ENCODE measurements around the gene EIF4EBP2. TPM values are rescaled to one million over a fixed set of nuclear protein-coding genes. Genes with fewer than 3 reads are reported as not detected.

EIF4EBP2 gene
- total RNA-seq, 6 experiments from 2014 or later: 32.7 to 51.0 (median 40.3) TPM

DNA sequence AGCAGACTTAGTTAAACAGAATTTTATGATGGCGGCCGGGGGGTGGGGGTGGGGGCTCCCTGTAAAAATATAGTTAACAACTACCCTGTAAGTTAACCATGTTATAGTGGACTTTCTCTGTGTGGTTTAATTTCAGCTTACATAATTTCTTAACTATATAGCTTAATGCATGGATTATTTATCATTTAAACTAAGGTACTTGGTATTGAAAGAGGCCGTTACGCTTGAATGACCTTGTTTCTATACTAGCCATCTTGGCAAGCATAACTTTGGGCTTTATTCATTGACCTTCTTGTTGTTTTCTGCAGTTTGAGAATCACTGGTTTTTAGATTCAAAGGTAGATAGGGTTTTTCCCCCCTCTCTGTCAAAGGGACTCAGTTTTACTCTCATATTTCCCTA, 8.4 kb downstream of the EIF4EBP2 start:
- Mint-ChIP-seq H3K4me1 (ENCODE audit: low read depth) (peaks cover 61% of the 10 kb centered on the region), H3K9me3 (no peaks in the 10 kb centered on the region), H3K27me3 (ENCODE audit: insufficient read depth) (no peaks in the 10 kb centered on the region; the same call in 1 of the 2 replicates), H3K4me3 (no peak overlapping the region), H3K27ac (no peak overlapping the region), H3K36me3 (ENCODE audit: low read depth) (peaks cover 17% of the 10 kb centered on the region)
- TF ChIP-seq, protein P1, sequence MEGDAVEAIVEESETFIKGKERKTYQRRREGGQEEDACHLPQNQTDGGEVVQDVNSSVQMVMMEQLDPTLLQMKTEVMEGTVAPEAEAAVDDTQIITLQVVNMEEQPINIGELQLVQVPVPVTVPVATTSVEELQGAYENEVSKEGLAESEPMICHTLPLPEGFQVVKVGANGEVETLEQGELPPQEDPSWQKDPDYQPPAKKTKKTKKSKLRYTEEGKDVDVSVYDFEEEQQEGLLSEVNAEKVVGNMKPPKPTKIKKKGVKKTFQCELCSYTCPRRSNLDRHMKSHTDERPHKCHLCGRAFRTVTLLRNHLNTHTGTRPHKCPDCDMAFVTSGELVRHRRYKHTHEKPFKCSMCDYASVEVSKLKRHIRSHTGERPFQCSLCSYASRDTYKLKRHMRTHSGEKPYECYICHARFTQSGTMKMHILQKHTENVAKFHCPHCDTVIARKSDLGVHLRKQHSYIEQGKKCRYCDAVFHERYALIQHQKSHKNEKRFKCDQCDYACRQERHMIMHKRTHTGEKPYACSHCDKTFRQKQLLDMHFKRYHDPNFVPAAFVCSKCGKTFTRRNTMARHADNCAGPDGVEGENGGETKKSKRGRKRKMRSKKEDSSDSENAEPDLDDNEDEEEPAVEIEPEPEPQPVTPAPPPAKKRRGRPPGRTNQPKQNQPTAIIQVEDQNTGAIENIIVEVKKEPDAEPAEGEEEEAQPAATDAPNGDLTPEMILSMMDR (IDR thresholded peaks at IDR 0.05): no peak
- DNase-seq: no peak

DNA sequence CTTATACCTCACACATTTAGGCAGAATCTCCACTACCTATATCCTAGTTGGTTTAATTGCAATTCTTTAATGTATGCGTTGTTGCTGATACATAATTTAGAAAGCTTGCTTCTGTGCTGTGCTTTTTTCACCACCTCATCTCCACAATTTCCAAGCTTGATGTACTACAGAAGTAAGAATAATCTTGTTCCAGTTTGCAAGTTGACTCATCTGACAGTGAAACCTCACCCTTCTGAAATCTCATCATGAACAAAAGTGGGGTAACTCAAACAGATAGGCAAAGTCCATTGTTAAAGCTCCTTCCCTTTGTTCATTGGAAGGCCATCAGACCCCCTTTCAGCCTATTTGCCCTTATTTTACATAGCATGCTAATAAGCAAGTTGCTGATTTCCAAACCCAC, 13.6 kb downstream of the EIF4EBP2 start:
- Mint-ChIP-seq H3K36me3 (ENCODE audit: low read depth) (peaks cover 15% of the 10 kb centered on the region), H3K4me1 (ENCODE audit: low read depth) (peaks cover 35% of the 10 kb centered on the region), H3K9me3 (no peaks in the 10 kb centered on the region), H3K27me3 (ENCODE audit: insufficient read depth) (peaks cover 1% of the 10 kb centered on the region; the same call in 1 of the 2 replicates), H3K27ac (peak overlapping the region; percentile 77), H3K4me3 (peak overlapping the region; percentile 43)
- no peak for DNase-seq
- TF ChIP-seq, protein P1 (IDR thresholded peaks at IDR 0.05): no peak

DNA sequence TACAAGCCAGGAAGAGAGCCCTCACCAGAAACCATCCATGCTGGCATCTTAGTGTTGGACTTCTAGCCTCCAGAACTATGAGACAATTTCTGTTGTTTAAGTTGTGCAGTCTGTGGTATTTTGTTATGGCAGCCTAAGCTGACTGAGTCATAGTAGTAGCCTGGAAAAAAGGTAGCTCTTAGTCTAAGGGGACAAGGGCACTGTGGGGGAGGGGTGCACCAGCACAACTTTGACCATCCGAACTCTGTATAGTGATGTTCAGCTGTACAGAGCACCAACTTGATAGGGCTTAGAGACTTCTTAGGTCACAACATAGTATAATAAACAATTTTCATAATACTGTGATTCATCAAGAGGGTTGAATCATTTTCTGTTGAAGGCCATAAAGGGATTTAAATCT, 14.3 kb downstream of the EIF4EBP2 start:
- H3K4me1 Mint-ChIP-seq (ENCODE audit: low read depth): peaks cover 28% of the 10 kb centered on the region
- peaks cover 22% of the 10 kb centered on the region for H3K36me3 Mint-ChIP-seq (ENCODE audit: low read depth)
- H3K27ac Mint-ChIP-seq: peak overlapping the region; percentile 77
- H3K9me3 Mint-ChIP-seq: no peaks in the 10 kb centered on the region
- peak overlapping the region; percentile 43 for H3K4me3 Mint-ChIP-seq
- peaks cover 1% of the 10 kb centered on the region; the same call in 1 of the 2 replicates for H3K27me3 Mint-ChIP-seq (ENCODE audit: insufficient read depth)
- TF ChIP-seq, protein P1 (IDR thresholded peaks at IDR 0.05): no peak
- DNase-seq: peak; percentile 58

DNA sequence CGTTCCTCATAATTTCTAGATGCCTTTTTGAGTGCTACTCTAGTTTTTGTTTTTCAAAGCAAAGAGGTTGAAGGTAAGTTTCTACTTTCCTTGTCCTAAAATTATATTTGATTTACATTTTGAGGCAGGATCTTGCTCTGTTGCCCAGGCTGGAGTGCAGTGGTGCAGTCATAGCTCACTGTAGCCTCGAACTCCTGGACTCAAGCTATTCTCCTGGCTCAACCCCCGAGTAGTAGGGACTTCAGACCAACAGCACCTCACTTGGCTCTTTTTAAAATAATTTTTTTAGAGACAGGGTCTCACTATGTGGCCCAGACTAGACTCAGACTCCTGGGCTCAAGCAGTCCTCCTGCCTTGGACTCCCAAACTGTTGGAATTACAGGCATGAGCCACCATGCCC, 14.8 kb downstream of the EIF4EBP2 start:
- Mint-ChIP-seq H3K4me3 (no peak overlapping the region), H3K9me3 (no peaks in the 10 kb centered on the region), H3K27me3 (ENCODE audit: insufficient read depth) (peaks cover 1% of the 10 kb centered on the region; the same call in 1 of the 2 replicates), H3K27ac (peak overlapping the region; percentile 77; the same call in 1 of the 2 replicates), H3K36me3 (ENCODE audit: low read depth) (peaks cover 25% of the 10 kb centered on the region), H3K4me1 (ENCODE audit: low read depth) (peaks cover 28% of the 10 kb centered on the region)
- DNase-seq: no peak
- TF ChIP-seq, protein P1 (IDR thresholded peaks at IDR 0.05): no peak

DNA sequence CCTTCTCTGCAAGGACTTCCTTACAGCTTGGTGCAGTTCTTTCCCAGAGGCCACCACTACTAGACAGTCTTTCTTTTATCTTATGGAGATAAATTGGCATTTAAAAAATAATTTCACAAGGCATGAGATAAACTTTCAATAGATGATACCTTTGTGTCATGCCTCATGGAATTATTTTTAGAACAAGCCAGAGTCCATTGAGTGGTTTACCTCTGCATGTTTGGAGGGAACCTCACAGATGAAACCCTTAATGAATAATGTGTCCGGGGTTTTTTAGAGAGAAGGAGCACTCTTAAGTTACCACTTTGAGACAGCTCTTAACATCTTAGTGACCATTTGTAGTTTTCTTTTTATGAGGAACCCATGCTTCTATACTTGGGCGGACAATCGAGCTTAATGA, 20.4 kb downstream of the EIF4EBP2 start:
- H3K4me1 Mint-ChIP-seq (ENCODE audit: low read depth): no peaks in the 10 kb centered on the region
- H3K27ac Mint-ChIP-seq: no peak overlapping the region
- no peaks in the 10 kb centered on the region for H3K9me3 Mint-ChIP-seq
- H3K27me3 Mint-ChIP-seq (ENCODE audit: insufficient read depth): no peaks in the 10 kb centered on the region; the same call in 1 of the 2 replicates
- H3K36me3 Mint-ChIP-seq (ENCODE audit: low read depth): peaks cover 36% of the 10 kb centered on the region
- TF ChIP-seq, protein P1 (IDR thresholded peaks at IDR 0.05): no peak
- no peak overlapping the region for H3K4me3 Mint-ChIP-seq
- no peak for DNase-seq

DNA sequence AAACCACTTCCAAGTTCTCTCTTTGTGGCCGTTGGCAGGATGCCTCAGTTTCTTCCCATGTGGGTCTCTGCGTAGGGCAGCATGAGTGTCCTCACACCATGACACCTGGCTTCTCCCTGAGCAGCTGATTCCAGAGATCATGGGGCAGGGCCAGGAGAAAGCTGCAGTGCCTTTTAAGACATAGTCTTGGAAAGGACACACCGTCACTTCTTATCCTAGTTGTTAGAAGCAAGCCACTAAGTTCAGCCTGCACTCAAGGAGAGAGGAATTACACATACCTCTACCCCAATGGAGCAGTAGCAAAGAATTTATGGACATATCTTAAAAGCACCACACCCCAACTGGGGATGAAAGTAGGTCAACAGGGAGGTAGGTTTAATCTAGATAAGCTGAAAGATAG, 21.2 kb downstream of the EIF4EBP2 start:
- TF ChIP-seq, protein P1 (IDR thresholded peaks at IDR 0.05): no peak
- Mint-ChIP-seq H3K36me3 (ENCODE audit: low read depth) (peaks cover 31% of the 10 kb centered on the region), H3K4me1 (ENCODE audit: low read depth) (no peaks in the 10 kb centered on the region), H3K27ac (no peak overlapping the region), H3K4me3 (no peak overlapping the region), H3K9me3 (no peaks in the 10 kb centered on the region), H3K27me3 (ENCODE audit: insufficient read depth) (no peaks in the 10 kb centered on the region; the same call in 1 of the 2 replicates)
- no peak for DNase-seq

All from HFFc6 (cell line).